Glomerular visceral epithelial cell (primary cell): ENCODE measurements around the gene ST7.

Experiments used
- DNase-seq: peaks from one replicate; pipeline ENCODE4 v3.0.0-alpha.2; 2016; ENCODE audit errors: extremely low spot score

Gene ST7

GRCh38 chr7:117192108-117192507 is 238.8 kb downstream of the ST7 start:
- DNase-seq, result no peak

- peak; percentile 32 for DNase-seq
Measured at GRCh38 chr7:117193564-117193963, 240.3 kb downstream of the ST7 start.

- no peak for DNase-seq
Measured at GRCh38 chr7:117194445-117194844, 241.1 kb downstream of the ST7 start.

- DNase-seq, result no peak
Measured at GRCh38 chr7:117195361-117196029, 242.2 kb downstream of the ST7 start.

- DNase-seq, result no peak
Measured at GRCh38 chr7:117200132-117200531, 246.8 kb downstream of the ST7 start.

- DNase-seq, result no peak
Measured at GRCh38 chr7:117200786-117201458, 247.6 kb downstream of the ST7 start.

- no peak for DNase-seq
Measured at GRCh38 chr7:117202511-117202910, 249.2 kb downstream of the ST7 start.

- DNase-seq, result no peak
Measured at GRCh38 chr7:117203205-117203604, 249.9 kb downstream of the ST7 start.

- no peak for DNase-seq
Measured at GRCh38 chr7:117205873-117206272, 252.6 kb downstream of the ST7 start.

GRCh38 chr7:117208257-117208656 is 255.0 kb downstream of the ST7 start:
- DNase-seq, result no peak

GRCh38 chr7:117210397-117210796 is 257.1 kb downstream of the ST7 start:
- no peak for DNase-seq

- DNase-seq, result no peak
Measured at GRCh38 chr7:117210908-117211307, 257.6 kb downstream of the ST7 start.

- DNase-seq, result no peak
Measured at GRCh38 chr7:117211614-117212013, 258.3 kb downstream of the ST7 start.

GRCh38 chr7:117212969-117213877 is 259.9 kb downstream of the ST7 start:
- DNase-seq, result peak; percentile 57

- no peak for DNase-seq
Measured at GRCh38 chr7:117216010-117216409, 262.7 kb downstream of the ST7 start.

- DNase-seq, result no peak
Measured at GRCh38 chr7:117216436-117217069, 263.3 kb downstream of the ST7 start.

GRCh38 chr7:117217106-117218035 is 264.1 kb downstream of the ST7 start:
- DNase-seq, result peak; percentile 9

GRCh38 chr7:117218700-117219099 is 265.4 kb downstream of the ST7 start:
- no peak for DNase-seq

GRCh38 chr7:117219485-117219884 is 266.2 kb downstream of the ST7 start:
- DNase-seq, result peak; percentile 7

- no peak for DNase-seq
Measured at GRCh38 chr7:117220836-117221235, 267.5 kb downstream of the ST7 start.

- DNase-seq, result no peak
Measured at GRCh38 chr7:117225536-117225935, 272.2 kb downstream of the ST7 start.
